Mesodermal cell (in vitro differentiated cells): ENCODE data around the gene SLC6A3.

Experiments
- H3K27ac ChIP-seq: 2 replicates; pipeline ENCODE4 v1.7.0; 2013; ENCODE audit warnings: mild to moderate bottlenecking, low read depth, low read length, moderate library complexity; ENCODE audit not compliant: severe bottlenecking
- H3K36me3 ChIP-seq: 2 replicates; pipeline ENCODE4 v1.7.1; 2013; ENCODE audit warnings: mild to moderate bottlenecking, low read length, moderate library complexity; ENCODE audit not compliant: control insufficient read depth, insufficient read depth
- H3K4me1 ChIP-seq: one replicate; pipeline ENCODE4 v1.7.1; 2013; ENCODE audit warnings: mild to moderate bottlenecking, low read length; ENCODE audit not compliant: insufficient read depth, control insufficient read depth, poor library complexity, severe bottlenecking
- H3K4me3 ChIP-seq: 2 replicates; pipeline ENCODE4 v1.7.0; 2013; ENCODE audit warnings: low read length, control low read depth, mild to moderate bottlenecking; ENCODE audit not compliant: insufficient read depth, poor library complexity, severe bottlenecking; ENCODE audit errors: extremely low read depth
- H3K9me3 ChIP-seq: 2 replicates; pipeline ENCODE4 v1.7.1; 2013; ENCODE audit warnings: mild to moderate bottlenecking, low read length, moderate library complexity; ENCODE audit not compliant: control insufficient read depth
- WGBS, 2 experiments: methylation state at CpG; one replicate each; pipeline ENCODE4 v1.1.5; 2013; ENCODE audit warnings: missing lambda C conversion rate in 2 of 2; ENCODE audit not compliant: insufficient coverage in 2 of 2; 5-methylcytosine and 5-hydroxymethylcytosine counted together

SLC6A3 gene

GRCh38 chr5:1405121-1405520 is 40.1 kb downstream of the SLC6A3 start:
- WGBS, 2 experiments = 84 to 90% methylated on average over 19 of the region's 19 CpGs
- H3K4me3 ChIP-seq = no peak overlapping the region
- H3K36me3 ChIP-seq = no peaks in the 10 kb centered on the region
- no peak overlapping the region for H3K27ac ChIP-seq
- no peaks in the 10 kb centered on the region for H3K4me1 ChIP-seq
- H3K9me3 ChIP-seq = no peaks in the 10 kb centered on the region

- WGBS, 2 experiments = 74 to 85% methylated on average over 12 of the region's 12 CpGs
- no peak overlapping the region for H3K27ac ChIP-seq
Measured at GRCh38 chr5:1404062-1404461, 41.2 kb downstream of the SLC6A3 start.

GRCh38 chr5:1402611-1403255 is 42.5 kb downstream of the SLC6A3 start:
- Histone ChIP-seq H3K4me3 (no peak overlapping the region), H3K36me3 (no peaks in the 10 kb centered on the region), H3K9me3 (no peaks in the 10 kb centered on the region), H3K27ac (no peak overlapping the region), H3K4me1 (no peaks in the 10 kb centered on the region)
- WGBS, 2 experiments = 90 to 95% methylated on average over 21 to 24 of the region's 24 CpGs

More at GRCh38 chr5:1404062-1404461, 41.2 kb downstream of the SLC6A3 start:
- H3K36me3 ChIP-seq = no peaks in the 10 kb centered on the region
- H3K4me3 ChIP-seq = no peak overlapping the region
- no peaks in the 10 kb centered on the region for H3K4me1 ChIP-seq
- H3K9me3 ChIP-seq = no peaks in the 10 kb centered on the region

- H3K4me3 ChIP-seq = no peak overlapping the region
- H3K4me1 ChIP-seq = no peaks in the 10 kb centered on the region
- H3K9me3 ChIP-seq = no peaks in the 10 kb centered on the region
- WGBS, 2 experiments = 80 to 82% methylated on average over 12 to 14 of the region's 14 CpGs
- no peaks in the 10 kb centered on the region for H3K36me3 ChIP-seq
- no peak overlapping the region for H3K27ac ChIP-seq
Measured at GRCh38 chr5:1401536-1402138, 43.6 kb downstream of the SLC6A3 start.

GRCh38 chr5:1400936-1401335 is 44.3 kb downstream of the SLC6A3 start:
- WGBS, 2 experiments = 83 to 96% methylated on average over 12 of the region's 12 CpGs
- Histone ChIP-seq H3K36me3 (no peaks in the 10 kb centered on the region), H3K27ac (no peak overlapping the region), H3K9me3 (no peaks in the 10 kb centered on the region), H3K4me3 (no peak overlapping the region), H3K4me1 (no peaks in the 10 kb centered on the region)

- Histone ChIP-seq H3K4me1 (no peaks in the 10 kb centered on the region), H3K36me3 (no peaks in the 10 kb centered on the region), H3K27ac (no peak overlapping the region), H3K4me3 (no peak overlapping the region), H3K9me3 (no peaks in the 10 kb centered on the region)
- WGBS, 2 experiments = 85 to 89% methylated on average over 17 of the region's 17 CpGs
Measured at GRCh38 chr5:1400211-1400855, 44.9 kb downstream of the SLC6A3 start.

- Histone ChIP-seq H3K4me3 (no peak overlapping the region), H3K36me3 (no peaks in the 10 kb centered on the region), H3K27ac (no peak overlapping the region), H3K9me3 (no peaks in the 10 kb centered on the region), H3K4me1 (no peaks in the 10 kb centered on the region)
- WGBS, 2 experiments = 60 to 79% methylated on average over 7 to 10 of the region's 11 CpGs
Measured at GRCh38 chr5:1399737-1400136, 45.5 kb downstream of the SLC6A3 start.

GRCh38 chr5:1396293-1396816 is 48.9 kb downstream of the SLC6A3 start:
- H3K36me3 ChIP-seq = no peaks in the 10 kb centered on the region
- no peaks in the 10 kb centered on the region for H3K4me1 ChIP-seq
- 55 to 60% methylated on average over 15 to 18 of the region's 18 CpGs for WGBS, 2 experiments
- H3K9me3 ChIP-seq = no peaks in the 10 kb centered on the region
- no peak overlapping the region for H3K4me3 ChIP-seq
- no peak overlapping the region for H3K27ac ChIP-seq

GRCh38 chr5:1394881-1395860 is 50.1 kb downstream of the SLC6A3 start:
- 87 to 91% methylated on average over 29 to 32 of the region's 32 CpGs for WGBS, 2 experiments
- Histone ChIP-seq H3K27ac (no peak overlapping the region), H3K36me3 (no peaks in the 10 kb centered on the region), H3K4me1 (no peaks in the 10 kb centered on the region), H3K4me3 (no peak overlapping the region), H3K9me3 (no peaks in the 10 kb centered on the region)
